ENCODE results near the gene ADAD2. TPM values are rescaled to one million over a fixed set of nuclear protein-coding genes. Genes with fewer than 3 reads are reported as not detected.

Gene ADAD2
- total and polyA plus RNA-seq, 9 of the 15 experiments (the other 6 are each of a cell fraction or from before 2014, with no cell fraction given) = 0.07 TPM; not detected in 8

- POLR2A ChIA-PET = no interaction called here
- in situ Hi-C loops (cut with MboI) = loop anchor here (10.0 kb wide), 1 partner anchor 230 kb away; the partner anchor contains the start of gene OSGIN1
These were observed 6.2 kb upstream of the ADAD2 start for GRCh38 chr16:84184775-84185174.

More at GRCh38 chr16:84184775-84185174, 6.2 kb upstream of the ADAD2 start:
- no peak for ATAC-seq
- no peak for DNase-seq (ENCODE audit: extremely low read depth in 1 of 4, low spot score in 3 of 4)
- H3K27me3 ChIP-seq (ENCODE audit: control insufficient read depth in 2 of 2, insufficient read depth in 2 of 2, low read length in 2 of 2) = peaks cover 0 to 1% of the 10 kb centered on the region in 2 experiments; a peak in 1 of 5 replicates
- peaks cover 5 to 39% of the 10 kb centered on the region in 2 experiments; a peak in 4 of 5 replicates for H3K4me1 ChIP-seq (replicated peaks in 1 of 2; ENCODE audit: control insufficient read depth in 2 of 2, insufficient read depth in 2 of 2, low read length in 2 of 2)
- H3K79me2 ChIP-seq (ENCODE audit: control insufficient read depth, insufficient read depth, low read length) = peaks cover 26% of the 10 kb centered on the region
- CTCF ChIA-PET (ENCODE audit: low intra/inter-chr PET ratio) = interaction anchor here (0.6 kb wide), 1 partner anchor 508 kb away, joined by 3 read pairs; no protein-coding TSS in a partner anchor
- no peak overlapping the region for H3K27ac ChIP-seq (ENCODE audit: extremely low read depth, low read depth, low read length)
- TF ChIP-seq KLF10 (CRISPR knock-in tag; IDR thresholded peaks at IDR 0.05) = no peak
- TF ChIP-seq ZNF398 (CRISPR knock-in tag; IDR thresholded peaks at IDR 0.05) = no peak
- no peak for TF ChIP-seq SMARCA4 (IDR thresholded peaks at IDR 0.05)
- no peak for TF ChIP-seq TAF9B (IDR thresholded peaks at IDR 0.05; ENCODE audit: partially characterized antibody)
- TF ChIP-seq GABPB1 (CRISPR knock-in tag; IDR thresholded peaks at IDR 0.05) = no peak
- TF ChIP-seq TBL1XR1 (IDR thresholded peaks at IDR 0.05; ENCODE audit: low read length in 2 of 2) = no peak
- TF ChIP-seq MBD2 (IDR thresholded peaks at IDR 0.05; ENCODE audit: borderline replicate concordance, low read depth) = no peak
- no peak for TF ChIP-seq SFPQ (IDR thresholded peaks at IDR 0.05; ENCODE audit: low read depth, low read length)
- TF ChIP-seq NFRKB (IDR thresholded peaks at IDR 0.05; ENCODE audit: low read depth) = no peak
- TF ChIP-seq LCOR (CRISPR knock-in tag; IDR thresholded peaks at IDR 0.05) = no peak
- TF ChIP-seq PURB (CRISPR knock-in tag; IDR thresholded peaks at IDR 0.05; ENCODE audit: low read depth) = no peak
- FAIRE-seq = no peak
- peaks cover 2% of the 10 kb centered on the region; the same call in 1 of the 2 replicates for H3K9me3 ChIP-seq (replicated peaks; ENCODE audit: control insufficient read depth, insufficient read depth, low read depth, low read length)
- no peak overlapping the region for H3K4me3 ChIP-seq
- H3K9ac ChIP-seq (ENCODE audit: insufficient read depth in 1 of 2, low read depth in 2 of 2, low read length in 2 of 2) = peak overlapping the region in 1 of 2 experiments; percentile 38; a peak in 2 of 4 replicates
- no TSS peak for BruUV-seq (replicated peaks)
- H3K4me2 ChIP-seq (ENCODE audit: insufficient read depth, low read length) = no peak overlapping the region
- peaks cover 13% of the 10 kb centered on the region for H3K9me1 ChIP-seq (ENCODE audit: control insufficient read depth, insufficient read depth, low read length)
- no peak overlapping the region for H2AFZ ChIP-seq (ENCODE audit: low read depth, low read length)
- intact Hi-C loops (cut with micrococcal nuclease) = loop anchor here (5.0 kb wide), 1 partner anchor 298 kb away; no protein-coding TSS in a partner anchor
- peaks cover 57% of the 10 kb centered on the region; the same call in 2 of the 3 replicates for H3K36me3 ChIP-seq (ENCODE audit: control insufficient read depth, insufficient read depth, low read length)
- WGBS (ENCODE audit: insufficient coverage, low coverage, missing lambda C conversion rate) = 95% methylated on average over 10 of the region's 10 CpGs
- H4K20me1 ChIP-seq (replicated peaks; ENCODE audit: control insufficient read depth, insufficient read depth, low read length) = no peaks in the 10 kb centered on the region

All from K562 (cell line).